Measurements from ENCODE around the gene CCNY.

DNA sequence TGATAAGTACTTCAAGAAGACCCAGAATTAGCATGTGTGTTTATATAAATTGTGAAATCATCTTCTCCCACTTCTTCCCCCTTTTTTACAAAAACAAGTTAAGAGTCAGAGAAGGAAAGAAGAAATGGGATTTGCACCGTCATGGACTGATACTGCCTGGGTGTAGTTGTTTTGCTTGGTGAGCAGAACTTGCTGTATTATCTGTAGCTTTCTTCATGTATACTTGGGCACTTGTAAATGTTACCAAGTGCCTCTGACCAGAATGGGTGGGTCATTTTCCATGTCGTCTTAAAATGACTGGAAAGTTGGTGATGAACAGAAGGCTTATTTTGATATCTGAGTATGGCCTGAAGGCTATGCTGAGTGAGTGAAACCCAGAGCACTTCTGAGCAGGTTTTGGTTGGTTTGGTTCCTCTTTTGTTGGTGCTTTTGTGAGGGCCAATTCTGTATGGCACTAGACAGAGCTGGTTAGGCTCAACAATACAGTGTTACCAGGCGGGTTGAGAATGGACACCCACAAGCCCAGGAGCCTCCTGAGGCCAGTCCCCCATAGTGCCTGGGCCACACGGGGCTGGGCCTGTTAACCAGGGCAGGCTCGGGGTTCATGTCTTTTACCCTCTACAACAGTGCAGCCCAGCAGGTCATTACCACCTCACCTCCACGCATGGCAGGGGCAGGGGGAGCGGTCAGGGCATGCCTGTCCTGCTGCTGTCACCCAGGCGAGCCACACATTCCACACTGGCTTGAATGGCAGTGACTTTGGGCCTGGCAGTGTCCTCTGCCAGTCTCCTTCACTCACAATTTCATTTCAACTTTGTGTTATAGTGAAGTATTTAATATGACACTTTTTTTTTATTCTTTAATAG, 115.1 kb downstream of the CCNY start:
- TF ChIP-seq, protein P1, sequence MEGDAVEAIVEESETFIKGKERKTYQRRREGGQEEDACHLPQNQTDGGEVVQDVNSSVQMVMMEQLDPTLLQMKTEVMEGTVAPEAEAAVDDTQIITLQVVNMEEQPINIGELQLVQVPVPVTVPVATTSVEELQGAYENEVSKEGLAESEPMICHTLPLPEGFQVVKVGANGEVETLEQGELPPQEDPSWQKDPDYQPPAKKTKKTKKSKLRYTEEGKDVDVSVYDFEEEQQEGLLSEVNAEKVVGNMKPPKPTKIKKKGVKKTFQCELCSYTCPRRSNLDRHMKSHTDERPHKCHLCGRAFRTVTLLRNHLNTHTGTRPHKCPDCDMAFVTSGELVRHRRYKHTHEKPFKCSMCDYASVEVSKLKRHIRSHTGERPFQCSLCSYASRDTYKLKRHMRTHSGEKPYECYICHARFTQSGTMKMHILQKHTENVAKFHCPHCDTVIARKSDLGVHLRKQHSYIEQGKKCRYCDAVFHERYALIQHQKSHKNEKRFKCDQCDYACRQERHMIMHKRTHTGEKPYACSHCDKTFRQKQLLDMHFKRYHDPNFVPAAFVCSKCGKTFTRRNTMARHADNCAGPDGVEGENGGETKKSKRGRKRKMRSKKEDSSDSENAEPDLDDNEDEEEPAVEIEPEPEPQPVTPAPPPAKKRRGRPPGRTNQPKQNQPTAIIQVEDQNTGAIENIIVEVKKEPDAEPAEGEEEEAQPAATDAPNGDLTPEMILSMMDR (IDR thresholded peaks at IDR 0.05; ENCODE audit: low read depth, low read length, poor library complexity, severe bottlenecking), result no peak
- TF ChIP-seq EZH2phosphoT487 (IDR thresholded peaks at IDR 0.05; ENCODE audit: borderline replicate concordance, low read length), result no peak

Measured in DOHH2 (cell line).